Body of pancreas (tissue), 4 donors: ENCODE data around the gene PNMT. TPM values are rescaled to one million over a fixed set of nuclear protein-coding genes. Genes with fewer than 3 reads are reported as not detected.

Source experiments
- ATAC-seq: fragments of 150-250 bp; one replicate; pipeline ENCODE4 v1.9.1; 2016
- DNase-seq, 4 donors: peaks; one replicate each; pipeline ENCODE4 v3.0.0-alpha.2; 2019
- H3K27ac ChIP-seq, 4 donors: fragments of 200-600 bp; sonication (generic); 1 replicate in 3 of 4; 2 replicates in 1 of 4; pipeline versions ENCODE4 v1.5.1 to v1.6.1; 2016 to 2019; ENCODE audit warnings: mild to moderate bottlenecking in 1 of 4, mixed read lengths in 1 of 4, moderate library complexity in 1 of 4
- H3K27me3 ChIP-seq, 2 donors: fragments of 200-600 bp; sonication (generic); one replicate each; pipeline ENCODE4 v1.6.0; 2016; ENCODE audit warnings: mild to moderate bottlenecking in 1 of 2
- H3K36me3 ChIP-seq, 2 donors: fragments of 200-600 bp; sonication (generic); replicated peaks in 1 of 2; 2 replicates each; pipeline ENCODE4 v1.5.1; 2016; ENCODE audit warnings: low read depth in 2 of 2; ENCODE audit not compliant: insufficient read depth in 1 of 2
- H3K4me1 ChIP-seq: fragments of 200-600 bp; sonication (generic); one replicate; pipeline ENCODE4 v1.6.0; 2016
- H3K4me3 ChIP-seq, 2 donors: fragments of 200-600 bp; sonication (generic); 1 replicate in 1 of 2; 2 replicates in 1 of 2; pipeline ENCODE4 v1.5.1; 2016 to 2019
- H3K9me3 ChIP-seq, 3 donors: fragments of 200-600 bp; sonication (generic); 1 replicate in 2 of 3; 2 replicates in 1 of 3; pipeline ENCODE4 v1.5.1; 2016
- POLR2A ChIP-seq, 3 donors: fragments of 450-650 bp; IDR thresholded peaks; one replicate each; pipeline ENCODE4 v1.6.1; 2016; ENCODE audit warnings: antibody characterized with exemption in 3 of 3, mild to moderate bottlenecking in 2 of 3
- WGBS, 2 donors: methylation state at CpG; one replicate each; pipeline ENCODE4 v1.1.5; 2017; 5-methylcytosine and 5-hydroxymethylcytosine counted together
- intact Hi-C: fragments of 100-400 bp; cut with DNase I; formaldehyde crosslinking; loops from one replicate; pipeline ENCODE4 v1.15.1; 2023
- total RNA-seq, 2 donors: library from RNA; depleted of rRNA; stranded (reverse); fragments of >200 nt; gene quantifications; one replicate each; pipeline ENCODE4 v1.1.0, GENCODE V29; 2016
- TF ChIP-seq, protein P1 (sequence below), 7 experiments: fragments of 450-650 bp in 4 of 7; fragments of 200-600 bp in 3 of 7; sonication (generic) in 3 of 7; IDR thresholded peaks; one replicate each; pipeline ENCODE4 v1.5.1; 2016 to 2019; ENCODE audit warnings: antibody characterized with exemption in 7 of 7

PNMT gene
- total RNA-seq, 2 donors from 2014 or later: 1.3 to 2.6 TPM

DNA sequence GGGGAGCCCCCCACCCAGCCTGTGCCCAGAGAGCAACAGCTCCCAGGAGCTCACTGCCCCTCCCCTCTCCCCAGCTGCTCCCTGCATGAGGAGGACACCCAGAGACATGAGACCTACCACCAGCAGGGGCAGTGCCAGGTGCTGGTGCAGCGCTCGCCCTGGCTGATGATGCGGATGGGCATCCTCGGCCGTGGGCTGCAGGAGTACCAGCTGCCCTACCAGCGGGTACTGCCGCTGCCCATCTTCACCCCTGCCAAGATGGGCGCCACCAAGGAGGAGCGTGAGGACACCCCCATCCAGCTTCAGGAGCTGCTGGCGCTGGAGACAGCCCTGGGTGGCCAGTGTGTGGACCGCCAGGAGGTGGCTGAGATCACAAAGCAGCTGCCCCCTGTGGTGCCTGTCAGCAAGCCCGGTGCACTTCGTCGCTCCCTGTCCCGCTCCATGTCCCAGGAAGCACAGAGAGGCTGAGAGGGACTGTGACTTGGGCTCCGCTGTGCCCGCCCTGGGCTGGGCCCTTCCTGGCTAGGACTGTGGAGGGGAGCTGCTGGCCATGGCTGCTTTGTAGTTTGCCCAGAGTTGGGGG is 2.5 kb upstream of the PNMT start:
- H3K9me3 ChIP-seq: no peaks in the 10 kb centered on the region
- no peak overlapping the region for H3K27ac ChIP-seq
- DNase-seq (peak in 1 of 4 donors; percentile 31), ATAC-seq (no peak)
- intact Hi-C loops: no loop called here
- no peak for TF ChIP-seq POLR2A (IDR thresholded peaks at IDR 0.05)
- TF ChIP-seq, protein P1, sequence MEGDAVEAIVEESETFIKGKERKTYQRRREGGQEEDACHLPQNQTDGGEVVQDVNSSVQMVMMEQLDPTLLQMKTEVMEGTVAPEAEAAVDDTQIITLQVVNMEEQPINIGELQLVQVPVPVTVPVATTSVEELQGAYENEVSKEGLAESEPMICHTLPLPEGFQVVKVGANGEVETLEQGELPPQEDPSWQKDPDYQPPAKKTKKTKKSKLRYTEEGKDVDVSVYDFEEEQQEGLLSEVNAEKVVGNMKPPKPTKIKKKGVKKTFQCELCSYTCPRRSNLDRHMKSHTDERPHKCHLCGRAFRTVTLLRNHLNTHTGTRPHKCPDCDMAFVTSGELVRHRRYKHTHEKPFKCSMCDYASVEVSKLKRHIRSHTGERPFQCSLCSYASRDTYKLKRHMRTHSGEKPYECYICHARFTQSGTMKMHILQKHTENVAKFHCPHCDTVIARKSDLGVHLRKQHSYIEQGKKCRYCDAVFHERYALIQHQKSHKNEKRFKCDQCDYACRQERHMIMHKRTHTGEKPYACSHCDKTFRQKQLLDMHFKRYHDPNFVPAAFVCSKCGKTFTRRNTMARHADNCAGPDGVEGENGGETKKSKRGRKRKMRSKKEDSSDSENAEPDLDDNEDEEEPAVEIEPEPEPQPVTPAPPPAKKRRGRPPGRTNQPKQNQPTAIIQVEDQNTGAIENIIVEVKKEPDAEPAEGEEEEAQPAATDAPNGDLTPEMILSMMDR (IDR thresholded peaks at IDR 0.05): peak in 3 of 7 experiments; percentile 6 to 10 (median 6)
- H3K4me1 ChIP-seq: peaks cover 24% of the 10 kb centered on the region
- 44% methylated on average over 17 of the region's 17 CpGs; no CpG with 5 or more reads in 1 of the 2 donors for WGBS, 2 donors
- H3K27me3 ChIP-seq: no peaks in the 10 kb centered on the region
- H3K4me3 ChIP-seq: no peak overlapping the region
- H3K36me3 ChIP-seq: peaks cover 0 to 2% of the 10 kb centered on the region in 2 donors

DNA sequence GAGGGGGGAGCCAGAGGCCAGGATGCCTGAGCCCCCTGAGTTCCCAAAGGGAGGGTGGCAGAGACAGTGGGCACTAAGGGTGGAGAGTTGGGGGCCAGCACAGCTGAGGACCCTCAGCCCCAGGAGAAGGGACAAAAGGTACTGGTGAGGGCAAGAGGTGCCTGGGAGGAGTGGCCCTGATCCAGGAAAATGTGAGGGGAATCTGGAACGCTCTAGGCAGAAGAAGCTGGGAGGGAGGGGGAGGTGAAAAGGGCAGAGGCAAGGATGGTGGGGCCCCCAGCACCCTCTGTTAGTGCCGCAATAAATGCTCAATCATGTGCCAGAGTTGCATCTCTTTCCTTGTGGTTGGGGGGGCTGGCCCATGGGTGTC is 2.0 kb upstream of the PNMT start:
- H3K36me3 ChIP-seq: no peaks in the 10 kb centered on the region
- H3K27me3 ChIP-seq: no peaks in the 10 kb centered on the region
- H3K4me1 ChIP-seq: peaks cover 25% of the 10 kb centered on the region
- WGBS, 2 donors: 32 to 53% methylated on average over 2 of the region's 2 CpGs
- H3K27ac ChIP-seq: no peak overlapping the region
- no peak for TF ChIP-seq POLR2A (IDR thresholded peaks at IDR 0.05)
- TF ChIP-seq, protein P1 (IDR thresholded peaks at IDR 0.05): no peak
- no peaks in the 10 kb centered on the region for H3K9me3 ChIP-seq
- DNase-seq: no peak
- no peak for ATAC-seq
- H3K4me3 ChIP-seq: no peak overlapping the region
- intact Hi-C loops: no loop called here

DNA sequence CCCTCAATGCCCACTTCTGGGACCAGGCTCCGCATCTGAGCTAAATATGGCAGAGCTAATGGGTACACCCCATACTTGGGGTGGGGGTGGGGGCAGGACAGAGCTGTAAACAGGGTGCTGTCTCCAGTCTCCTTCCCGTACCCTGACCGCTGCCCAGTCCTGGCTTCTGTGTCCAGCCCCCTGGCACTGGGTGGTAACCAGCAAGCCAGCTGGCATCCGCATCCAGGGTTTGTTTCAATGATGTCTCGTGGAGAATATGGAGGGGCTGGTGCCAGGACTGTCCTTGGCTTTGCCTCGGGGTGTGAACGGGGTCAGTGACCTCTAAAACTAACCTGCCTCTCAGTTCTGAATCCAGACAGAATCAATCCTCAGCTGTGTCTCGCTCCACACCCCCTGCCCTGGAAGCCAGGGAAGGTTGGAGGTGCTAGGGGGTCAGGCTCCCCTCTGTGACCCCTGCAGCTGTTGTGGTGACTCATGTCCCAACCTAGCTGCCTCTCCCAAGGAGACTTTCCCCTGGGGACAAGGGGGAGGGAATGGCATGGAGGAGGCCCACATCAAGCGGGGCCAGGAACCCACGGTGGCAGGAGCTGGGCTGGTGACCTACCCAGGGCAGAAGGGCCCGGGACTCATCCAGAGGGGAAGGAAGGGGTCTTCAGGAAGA is 1.5 kb upstream of the PNMT start:
- WGBS, 2 donors: 43 to 52% methylated on average over 8 to 11 of the region's 11 CpGs
- DNase-seq (no peak), ATAC-seq (no peak)
- H3K9me3 ChIP-seq: no peaks in the 10 kb centered on the region
- no peaks in the 10 kb centered on the region for H3K27me3 ChIP-seq
- no peak overlapping the region for H3K27ac ChIP-seq
- no peak overlapping the region for H3K4me3 ChIP-seq
- intact Hi-C loops: no loop called here
- peaks cover 30% of the 10 kb centered on the region for H3K4me1 ChIP-seq
- TF ChIP-seq POLR2A (IDR thresholded peaks at IDR 0.05): no peak
- TF ChIP-seq, protein P1 (IDR thresholded peaks at IDR 0.05): no peak
- H3K36me3 ChIP-seq: no peaks in the 10 kb centered on the region

DNA sequence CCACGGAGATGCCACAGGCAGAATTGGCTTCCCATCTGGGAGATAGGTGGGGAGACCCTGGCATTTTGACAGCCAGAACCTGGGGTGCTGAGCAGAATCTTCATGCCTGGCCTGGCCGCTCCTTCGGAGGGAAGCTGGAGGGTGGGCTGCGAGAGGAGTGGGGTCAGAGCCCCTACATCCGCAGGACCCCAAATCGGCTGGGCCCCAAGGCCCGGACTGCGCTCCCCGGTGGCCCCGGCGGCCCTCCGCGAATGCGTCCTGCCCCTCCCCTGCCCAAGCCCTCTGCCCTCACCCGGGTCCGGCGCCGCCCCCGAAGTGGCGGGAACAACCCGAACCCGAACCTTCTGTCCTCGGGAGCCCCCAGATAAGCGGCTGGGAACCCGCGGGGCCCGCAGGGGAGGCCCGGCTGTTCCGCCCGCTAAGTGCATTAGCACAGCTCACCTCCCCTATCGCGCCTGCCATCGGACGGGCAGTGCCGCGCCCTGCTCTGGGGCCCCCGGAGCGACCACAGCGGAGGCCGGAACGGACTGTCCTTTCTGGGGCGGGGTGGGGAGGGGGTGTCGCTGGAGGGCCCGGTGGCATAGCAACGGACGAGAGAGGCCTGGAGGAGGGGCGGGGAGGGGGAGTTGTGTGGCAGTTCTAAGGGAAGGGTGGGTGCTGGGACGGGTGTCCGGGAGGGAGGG is 850 bp upstream of the PNMT start:
- H3K27ac ChIP-seq: no peak overlapping the region
- no peaks in the 10 kb centered on the region for H3K9me3 ChIP-seq
- H3K4me3 ChIP-seq: no peak overlapping the region
- no peaks in the 10 kb centered on the region for H3K36me3 ChIP-seq
- TF ChIP-seq, protein P1 (IDR thresholded peaks at IDR 0.05): no peak
- no peak for TF ChIP-seq POLR2A (IDR thresholded peaks at IDR 0.05)
- peaks cover 36% of the 10 kb centered on the region for H3K4me1 ChIP-seq
- no peaks in the 10 kb centered on the region for H3K27me3 ChIP-seq
- 16 to 22% methylated on average over 13 to 15 of the region's 49 CpGs for WGBS, 2 donors
- intact Hi-C loops: no loop called here
- ATAC-seq (no peak), DNase-seq (peak in 2 of 4 donors; percentile 33 to 42)
